K562 (cell line): ENCODE data around the gene SLC26A3. TPM values are rescaled to one million over a fixed set of nuclear protein-coding genes. Genes with fewer than 3 reads are reported as not detected.

Source experiments
- CREM ChIP-seq: IDR thresholded peaks from 2 replicates; pipeline ENCODE4 v1.6.1; 2014; ENCODE audit warnings: antibody characterized with exemption, low read depth
- DNMT1 ChIP-seq: fragments of 450-650 bp; IDR thresholded peaks from 2 replicates; pipeline ENCODE4 v1.6.1; 2016; ENCODE audit warnings: antibody characterized with exemption, mild to moderate bottlenecking
- ELF4 ChIP-seq: fragments of 450-650 bp; formaldehyde crosslinking; IDR thresholded peaks from 2 replicates; pipeline ENCODE4 v1.4.0; 2022; ENCODE audit warnings: missing genetic modification characterization
- EWSR1 ChIP-seq: fragments of 450-650 bp; IDR thresholded peaks from 2 replicates; pipeline ENCODE4 v1.6.1; 2018; ENCODE audit warnings: borderline replicate concordance, mild to moderate bottlenecking, low read depth, moderate library complexity; ENCODE audit not compliant: partially characterized antibody
- FOSL1 ChIP-seq: fragments of 200-800 bp; sonication (Bioruptor generic); conservative IDR thresholded peaks from 2 replicates; pipeline ENCODE4 v1.6.1; 2016; ENCODE audit warnings: missing genetic modification characterization, missing compliant biosample characterization
- NFIC ChIP-seq: fragments of 450-650 bp; IDR thresholded peaks from 2 replicates; pipeline ENCODE4 v1.6.1; 2017; ENCODE audit warnings: mild to moderate bottlenecking, inconsistent platforms
- NR2C1 ChIP-seq, 2 experiments: fragments of 450-650 bp; IDR thresholded peaks; 2 replicates each; pipeline ENCODE4 v1.6.1; 2017; ENCODE audit warnings: mild to moderate bottlenecking in 2 of 2, antibody characterized with exemption in 1 of 2, inconsistent platforms in 1 of 2, missing compliant biosample characterization in 1 of 2, missing genetic modification characterization in 1 of 2
- PTRF ChIP-seq: fragments of 450-650 bp; IDR thresholded peaks from 2 replicates; pipeline ENCODE4 v1.6.1; 2016; ENCODE audit warnings: mild to moderate bottlenecking, missing genetic modification characterization, missing compliant biosample characterization
- PURB ChIP-seq: sonication (generic); formaldehyde crosslinking; IDR thresholded peaks from 2 replicates; pipeline ENCODE4 v1.9.0; 2021; ENCODE audit warnings: low read depth, mild to moderate bottlenecking, missing genetic modification reagents
- RBFOX2 ChIP-seq: fragments of 200-400 bp; formaldehyde crosslinking; IDR thresholded peaks from 2 replicates; pipeline ENCODE4 v1.6.1; 2017; ENCODE audit warnings: low read depth, mild to moderate bottlenecking, low read length, moderate library complexity
- ZNF583 ChIP-seq: fragments of 250-450 bp; sonication (Bioruptor Pico); IDR thresholded peaks from 2 replicates; pipeline ENCODE4 v1.4.0; 2020
- ZNF766 ChIP-seq: fragments of 200-800 bp; sonication (Bioruptor generic); conservative IDR thresholded peaks from 2 replicates; pipeline ENCODE4 v1.6.1; 2016; ENCODE audit warnings: missing genetic modification characterization, missing compliant biosample characterization
- ZSCAN32 ChIP-seq: fragments of 450-650 bp; formaldehyde crosslinking; IDR thresholded peaks from 2 replicates; pipeline ENCODE4 v1.4.0; 2020; ENCODE audit warnings: mild to moderate bottlenecking, moderate library complexity
- polyA plus RNA-seq, 8 experiments: library from polyadenylated mRNA; depleted of rRNA in 4 of 8; stranded (reverse) in 5 of 8; unstranded in 3 of 8; fragments of >200 nt; fragmentation: Nextera tagmentation in 2 of 8; fragmentation: Illumina TruSeq in 1 of 8; extraction: Ambion mirVana in 2 of 8; extraction: Trizol in 1 of 8; gene quantifications; 2 replicates each; pipeline versions ENCODE4 v1.2.1 to v1.2.3, GENCODE V29; 2011 to 2014; ENCODE audit warnings: inconsistent platforms in 1 of 8, missing spikeins in 1 of 8
- total RNA-seq, 7 experiments: library from RNA; depleted of rRNA in 6 of 7; stranded (reverse); fragments of >200 nt in 6 of 7; fragmentation: Illumina TruSeq in 2 of 7; extraction: Trizol in 2 of 7; gene quantifications; 2 replicates each; pipeline versions ENCODE4 v1.2.1 to v1.2.3, GENCODE V29; 2011 to 2021; ENCODE audit warnings: low replicate concordance in 1 of 7
- TF ChIP-seq, protein P1 (sequence below): fragments of 450-650 bp; IDR thresholded peaks from 2 replicates; pipeline ENCODE4 v1.6.1; 2017; ENCODE audit warnings: antibody characterized with exemption, mild to moderate bottlenecking
- TF ChIP-seq, protein P2 (sequence below): fragments of 250-450 bp; sonication (Bioruptor Pico); IDR thresholded peaks from 2 replicates; pipeline ENCODE4 v1.5.0; 2022; ENCODE audit warnings: mild to moderate bottlenecking
- TF ChIP-seq, protein P3 (sequence below): sonication (generic); formaldehyde crosslinking; IDR thresholded peaks from 2 replicates; pipeline ENCODE4 v1.8.0; 2022; ENCODE audit warnings: mild to moderate bottlenecking, low read depth, missing genetic modification reagents
- TF ChIP-seq, protein P4 (sequence below): fragments of 450-650 bp; formaldehyde crosslinking; IDR thresholded peaks from 2 replicates; pipeline ENCODE4 v1.4.0; 2020; ENCODE audit warnings: mild to moderate bottlenecking, moderate library complexity

Gene SLC26A3
- total and polyA plus RNA-seq, 9 of the 15 experiments (the other 6 are each of a cell fraction or from before 2014, with no cell fraction given) = 0.86 TPM; not detected in 8

DNA sequence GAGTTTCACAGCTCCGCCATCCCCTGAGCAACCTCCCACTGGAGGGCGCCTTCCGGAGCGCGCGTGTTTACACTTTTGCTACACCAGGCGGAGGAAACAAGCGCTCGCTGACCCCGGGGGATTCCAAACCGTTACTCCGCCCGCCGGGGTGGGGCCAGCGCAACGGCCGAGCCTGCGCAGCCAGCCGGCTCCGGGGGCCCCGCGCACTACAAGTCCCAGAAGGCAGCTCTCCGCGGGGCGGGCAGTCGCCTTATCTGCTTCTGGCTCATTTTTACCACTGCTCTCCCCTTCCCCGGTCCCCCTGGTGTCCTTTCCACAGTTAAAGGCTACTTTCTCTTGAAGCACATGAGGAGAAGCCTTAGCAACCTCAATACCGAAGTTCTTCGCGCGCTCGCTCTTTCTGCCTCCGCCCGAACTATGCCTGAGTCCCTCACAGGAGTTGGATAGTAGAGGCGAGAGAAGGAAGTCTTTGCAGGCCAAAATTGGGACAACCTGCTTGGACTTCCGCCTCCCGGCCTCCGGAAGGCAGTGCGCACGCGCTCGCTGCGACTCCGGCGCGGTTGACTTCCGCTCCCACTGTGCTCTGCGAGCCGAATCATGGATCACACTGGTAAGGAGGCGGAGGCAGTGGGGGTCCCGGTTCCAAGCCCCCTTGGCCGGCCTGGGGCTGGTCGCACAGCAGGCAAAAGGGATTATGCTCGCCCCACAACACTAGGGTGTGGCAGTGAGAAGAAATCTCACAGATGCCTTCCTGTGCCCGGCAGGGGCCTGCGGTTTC is 59.3 kb downstream of the SLC26A3 start, which contains the start of gene CBLL1 (continued):
- TF ChIP-seq, protein P1, sequence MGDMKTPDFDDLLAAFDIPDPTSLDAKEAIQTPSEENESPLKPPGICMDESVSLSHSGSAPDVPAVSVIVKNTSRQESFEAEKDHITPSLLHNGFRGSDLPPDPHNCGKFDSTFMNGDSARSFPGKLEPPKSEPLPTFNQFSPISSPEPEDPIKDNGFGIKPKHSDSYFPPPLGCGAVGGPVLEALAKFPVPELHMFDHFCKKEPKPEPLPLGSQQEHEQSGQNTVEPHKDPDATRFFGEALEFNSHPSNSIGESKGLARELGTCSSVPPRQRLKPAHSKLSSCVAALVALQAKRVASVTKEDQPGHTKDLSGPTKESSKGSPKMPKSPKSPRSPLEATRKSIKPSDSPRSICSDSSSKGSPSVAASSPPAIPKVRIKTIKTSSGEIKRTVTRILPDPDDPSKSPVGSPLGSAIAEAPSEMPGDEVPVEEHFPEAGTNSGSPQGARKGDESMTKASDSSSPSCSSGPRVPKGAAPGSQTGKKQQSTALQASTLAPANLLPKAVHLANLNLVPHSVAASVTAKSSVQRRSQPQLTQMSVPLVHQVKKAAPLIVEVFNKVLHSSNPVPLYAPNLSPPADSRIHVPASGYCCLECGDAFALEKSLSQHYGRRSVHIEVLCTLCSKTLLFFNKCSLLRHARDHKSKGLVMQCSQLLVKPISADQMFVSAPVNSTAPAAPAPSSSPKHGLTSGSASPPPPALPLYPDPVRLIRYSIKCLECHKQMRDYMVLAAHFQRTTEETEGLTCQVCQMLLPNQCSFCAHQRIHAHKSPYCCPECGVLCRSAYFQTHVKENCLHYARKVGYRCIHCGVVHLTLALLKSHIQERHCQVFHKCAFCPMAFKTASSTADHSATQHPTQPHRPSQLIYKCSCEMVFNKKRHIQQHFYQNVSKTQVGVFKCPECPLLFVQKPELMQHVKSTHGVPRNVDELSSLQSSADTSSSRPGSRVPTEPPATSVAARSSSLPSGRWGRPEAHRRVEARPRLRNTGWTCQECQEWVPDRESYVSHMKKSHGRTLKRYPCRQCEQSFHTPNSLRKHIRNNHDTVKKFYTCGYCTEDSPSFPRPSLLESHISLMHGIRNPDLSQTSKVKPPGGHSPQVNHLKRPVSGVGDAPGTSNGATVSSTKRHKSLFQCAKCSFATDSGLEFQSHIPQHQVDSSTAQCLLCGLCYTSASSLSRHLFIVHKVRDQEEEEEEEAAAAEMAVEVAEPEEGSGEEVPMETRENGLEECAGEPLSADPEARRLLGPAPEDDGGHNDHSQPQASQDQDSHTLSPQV = no peak; the same call in 1 of the 2 replicates
- TF ChIP-seq EWSR1 = no peak
- 0 out of 2 replicates have a peak, but pooled peaks have one; percentile 60 for TF ChIP-seq ELF4 (CRISPR knock-in tag)
- TF ChIP-seq CREM = peak; percentile 87
- peak; percentile 50 for TF ChIP-seq NFIC
- no peak for TF ChIP-seq DNMT1
- TF ChIP-seq RBFOX2 = peak; percentile 97
- peak; percentile 68 for TF ChIP-seq FOSL1 (tag)
- no peak for TF ChIP-seq ZNF766 (CRISPR knock-in tag)
- no peak for TF ChIP-seq ZNF583 (CRISPR knock-in tag)
- TF ChIP-seq NR2C1 (IDR thresholded peaks at IDR 0.05) = peak; percentile 85
- peak; percentile 89 for TF ChIP-seq NR2C1 (tag; IDR thresholded peaks at IDR 0.05)
- TF ChIP-seq PURB = no peak
- TF ChIP-seq, protein P2, sequence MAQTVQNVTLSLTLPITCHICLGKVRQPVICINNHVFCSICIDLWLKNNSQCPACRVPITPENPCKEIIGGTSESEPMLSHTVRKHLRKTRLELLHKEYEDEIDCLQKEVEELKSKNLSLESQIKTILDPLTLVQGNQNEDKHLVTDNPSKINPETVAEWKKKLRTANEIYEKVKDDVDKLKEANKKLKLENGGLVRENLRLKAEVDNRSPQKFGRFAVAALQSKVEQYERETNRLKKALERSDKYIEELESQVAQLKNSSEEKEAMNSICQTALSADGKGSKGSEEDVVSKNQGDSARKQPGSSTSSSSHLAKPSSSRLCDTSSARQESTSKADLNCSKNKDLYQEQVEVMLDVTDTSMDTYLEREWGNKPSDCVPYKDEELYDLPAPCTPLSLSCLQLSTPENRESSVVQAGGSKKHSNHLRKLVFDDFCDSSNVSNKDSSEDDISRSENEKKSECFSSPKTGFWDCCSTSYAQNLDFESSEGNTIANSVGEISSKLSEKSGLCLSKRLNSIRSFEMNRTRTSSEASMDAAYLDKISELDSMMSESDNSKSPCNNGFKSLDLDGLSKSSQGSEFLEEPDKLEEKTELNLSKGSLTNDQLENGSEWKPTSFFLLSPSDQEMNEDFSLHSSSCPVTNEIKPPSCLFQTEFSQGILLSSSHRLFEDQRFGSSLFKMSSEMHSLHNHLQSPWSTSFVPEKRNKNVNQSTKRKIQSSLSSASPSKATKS (CRISPR knock-in tag) = no peak
- TF ChIP-seq ZSCAN32 = no peak
- TF ChIP-seq, protein P3, sequence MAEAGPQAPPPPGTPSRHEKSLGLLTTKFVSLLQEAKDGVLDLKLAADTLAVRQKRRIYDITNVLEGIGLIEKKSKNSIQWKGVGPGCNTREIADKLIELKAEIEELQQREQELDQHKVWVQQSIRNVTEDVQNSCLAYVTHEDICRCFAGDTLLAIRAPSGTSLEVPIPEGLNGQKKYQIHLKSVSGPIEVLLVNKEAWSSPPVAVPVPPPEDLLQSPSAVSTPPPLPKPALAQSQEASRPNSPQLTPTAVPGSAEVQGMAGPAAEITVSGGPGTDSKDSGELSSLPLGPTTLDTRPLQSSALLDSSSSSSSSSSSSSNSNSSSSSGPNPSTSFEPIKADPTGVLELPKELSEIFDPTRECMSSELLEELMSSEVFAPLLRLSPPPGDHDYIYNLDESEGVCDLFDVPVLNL (CRISPR knock-in tag) = no peak
- no peak for TF ChIP-seq PTRF
- TF ChIP-seq, protein P4, sequence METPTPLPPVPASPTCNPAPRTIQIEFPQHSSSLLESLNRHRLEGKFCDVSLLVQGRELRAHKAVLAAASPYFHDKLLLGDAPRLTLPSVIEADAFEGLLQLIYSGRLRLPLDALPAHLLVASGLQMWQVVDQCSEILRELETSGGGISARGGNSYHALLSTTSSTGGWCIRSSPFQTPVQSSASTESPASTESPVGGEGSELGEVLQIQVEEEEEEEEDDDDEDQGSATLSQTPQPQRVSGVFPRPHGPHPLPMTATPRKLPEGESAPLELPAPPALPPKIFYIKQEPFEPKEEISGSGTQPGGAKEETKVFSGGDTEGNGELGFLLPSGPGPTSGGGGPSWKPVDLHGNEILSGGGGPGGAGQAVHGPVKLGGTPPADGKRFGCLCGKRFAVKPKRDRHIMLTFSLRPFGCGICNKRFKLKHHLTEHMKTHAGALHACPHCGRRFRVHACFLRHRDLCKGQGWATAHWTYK (CRISPR knock-in tag) = no peak; the same call in 1 of the 2 replicates
